ENCODE measurements around the gene JAK1.

- TF ChIP-seq EZH2 (IDR thresholded peaks at IDR 0.05; ENCODE audit: insufficient read depth, low read length) (no peak), CTCF (IDR thresholded peaks at IDR 0.05; ENCODE audit: insufficient read depth, low read depth, low read length) (no peak)
Observed at GRCh38 chr1:64865105-64865757, 101.1 kb downstream of the JAK1 start.
